H1 (cell line): Measurements from ENCODE around the gene PDIA5.

Experiments
- EP300 ChIP-seq, 2 experiments: IDR thresholded peaks; 1 replicate in 1 of 2; 2 replicates in 1 of 2; pipeline ENCODE4 v1.6.1; 2011 to 2012; ENCODE audit warnings: low read depth in 2 of 2, low read length in 2 of 2, mild to moderate bottlenecking in 2 of 2, borderline replicate concordance in 1 of 2, inconsistent platforms in 1 of 2, moderate library complexity in 1 of 2
- POLR2A ChIP-seq, 2 experiments: IDR thresholded peaks; 1 replicate in 1 of 2; 2 replicates in 1 of 2; pipeline ENCODE4 v1.6.1; 2011; ENCODE audit warnings: low read depth in 2 of 2, low read length in 2 of 2, mild to moderate bottlenecking in 2 of 2; ENCODE audit errors: control extremely low read depth in 1 of 2
- TAF1 ChIP-seq: IDR thresholded peaks from 2 replicates; pipeline ENCODE4 v1.6.1; 2011; ENCODE audit warnings: mild to moderate bottlenecking, low read depth, low read length
- TCF12 ChIP-seq: IDR thresholded peaks from 2 replicates; pipeline ENCODE4 v1.6.1; 2011; ENCODE audit warnings: low read depth, mild to moderate bottlenecking, low read length
- TF ChIP-seq, protein P1 (sequence below), 3 experiments: IDR thresholded peaks; 1 replicate in 2 of 3; 2 replicates in 1 of 3; pipeline versions ENCODE4 v1.5.1 to v1.6.1; 2011; ENCODE audit warnings: low read length in 3 of 3, mild to moderate bottlenecking in 3 of 3, inconsistent platforms in 2 of 3, low read depth in 1 of 3, moderate library complexity in 1 of 3; ENCODE audit not compliant: insufficient read depth in 1 of 3; ENCODE audit errors: control extremely low read depth in 1 of 3
- TF ChIP-seq, protein P2 (sequence below): IDR thresholded peaks from 2 replicates; pipeline ENCODE4 v1.6.1; 2012; ENCODE audit warnings: low read length, inconsistent platforms
- TF ChIP-seq, protein P3 (sequence below): IDR thresholded peaks from 2 replicates; pipeline ENCODE4 v1.6.1; 2011; ENCODE audit warnings: low read length, improper control_type of control experiment

DNA sequence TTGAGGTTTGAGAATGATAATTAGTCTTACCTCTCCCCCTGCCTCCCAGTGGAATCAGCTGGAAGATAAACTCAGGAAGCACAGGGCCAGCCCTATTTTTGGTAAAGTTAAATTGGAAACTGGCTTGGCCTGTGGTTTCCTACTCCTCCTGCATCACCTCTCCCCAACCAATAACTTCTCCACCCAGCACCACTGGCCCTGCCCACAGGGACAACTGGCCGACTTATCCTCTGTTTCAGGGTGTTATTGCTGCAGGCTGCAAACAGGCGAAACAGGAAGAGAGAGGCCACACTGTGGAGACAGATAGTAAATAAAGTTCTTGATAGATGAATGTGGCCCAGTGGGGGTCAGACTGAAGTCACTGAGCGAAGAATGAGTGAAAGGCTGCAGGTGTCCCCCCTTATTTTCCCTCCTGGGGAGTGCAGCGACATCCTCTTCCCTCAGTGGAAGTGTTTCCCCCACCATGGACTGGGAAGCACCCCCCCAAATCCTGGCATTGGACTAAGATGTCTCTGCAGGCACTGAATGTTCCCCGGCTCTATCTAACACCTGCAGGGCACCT, 47.1 kb downstream of the PDIA5 start:
- TF ChIP-seq EP300 (IDR thresholded peaks at IDR 0.05; ENCODE audit: borderline replicate concordance in 1 of 2, low read depth in 2 of 2, low read length in 2 of 2) (no peak), POLR2A (IDR thresholded peaks at IDR 0.05; ENCODE audit: control extremely low read depth in 1 of 2, low read depth in 2 of 2, low read length in 2 of 2) (no peak), TAF1 (no peak), TCF12 (no peak)
- TF ChIP-seq, protein P1, sequence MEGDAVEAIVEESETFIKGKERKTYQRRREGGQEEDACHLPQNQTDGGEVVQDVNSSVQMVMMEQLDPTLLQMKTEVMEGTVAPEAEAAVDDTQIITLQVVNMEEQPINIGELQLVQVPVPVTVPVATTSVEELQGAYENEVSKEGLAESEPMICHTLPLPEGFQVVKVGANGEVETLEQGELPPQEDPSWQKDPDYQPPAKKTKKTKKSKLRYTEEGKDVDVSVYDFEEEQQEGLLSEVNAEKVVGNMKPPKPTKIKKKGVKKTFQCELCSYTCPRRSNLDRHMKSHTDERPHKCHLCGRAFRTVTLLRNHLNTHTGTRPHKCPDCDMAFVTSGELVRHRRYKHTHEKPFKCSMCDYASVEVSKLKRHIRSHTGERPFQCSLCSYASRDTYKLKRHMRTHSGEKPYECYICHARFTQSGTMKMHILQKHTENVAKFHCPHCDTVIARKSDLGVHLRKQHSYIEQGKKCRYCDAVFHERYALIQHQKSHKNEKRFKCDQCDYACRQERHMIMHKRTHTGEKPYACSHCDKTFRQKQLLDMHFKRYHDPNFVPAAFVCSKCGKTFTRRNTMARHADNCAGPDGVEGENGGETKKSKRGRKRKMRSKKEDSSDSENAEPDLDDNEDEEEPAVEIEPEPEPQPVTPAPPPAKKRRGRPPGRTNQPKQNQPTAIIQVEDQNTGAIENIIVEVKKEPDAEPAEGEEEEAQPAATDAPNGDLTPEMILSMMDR (IDR thresholded peaks at IDR 0.05; ENCODE audit: control extremely low read depth in 1 of 3, insufficient read depth in 1 of 3, low read depth in 1 of 3, low read length in 3 of 3), result no peak
- TF ChIP-seq, protein P2, sequence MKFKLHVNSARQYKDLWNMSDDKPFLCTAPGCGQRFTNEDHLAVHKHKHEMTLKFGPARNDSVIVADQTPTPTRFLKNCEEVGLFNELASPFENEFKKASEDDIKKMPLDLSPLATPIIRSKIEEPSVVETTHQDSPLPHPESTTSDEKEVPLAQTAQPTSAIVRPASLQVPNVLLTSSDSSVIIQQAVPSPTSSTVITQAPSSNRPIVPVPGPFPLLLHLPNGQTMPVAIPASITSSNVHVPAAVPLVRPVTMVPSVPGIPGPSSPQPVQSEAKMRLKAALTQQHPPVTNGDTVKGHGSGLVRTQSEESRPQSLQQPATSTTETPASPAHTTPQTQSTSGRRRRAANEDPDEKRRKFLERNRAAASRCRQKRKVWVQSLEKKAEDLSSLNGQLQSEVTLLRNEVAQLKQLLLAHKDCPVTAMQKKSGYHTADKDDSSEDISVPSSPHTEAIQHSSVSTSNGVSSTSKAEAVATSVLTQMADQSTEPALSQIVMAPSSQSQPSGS, result no peak
- TF ChIP-seq, protein P3, sequence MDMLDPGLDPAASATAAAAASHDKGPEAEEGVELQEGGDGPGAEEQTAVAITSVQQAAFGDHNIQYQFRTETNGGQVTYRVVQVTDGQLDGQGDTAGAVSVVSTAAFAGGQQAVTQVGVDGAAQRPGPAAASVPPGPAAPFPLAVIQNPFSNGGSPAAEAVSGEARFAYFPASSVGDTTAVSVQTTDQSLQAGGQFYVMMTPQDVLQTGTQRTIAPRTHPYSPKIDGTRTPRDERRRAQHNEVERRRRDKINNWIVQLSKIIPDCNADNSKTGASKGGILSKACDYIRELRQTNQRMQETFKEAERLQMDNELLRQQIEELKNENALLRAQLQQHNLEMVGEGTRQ, result no peak
